B cell (primary cell): ENCODE data around the gene CTDP1. TPM values are rescaled to one million over a fixed set of nuclear protein-coding genes. Genes with fewer than 3 reads are reported as not detected.

ENCODE experiments used
- ATAC-seq: fragments of 200-7000 bp; cut with Tn5 transposase; one replicate; pipeline ENCODE4 v1.10.0; 2021; ENCODE audit warnings: low read depth, mild to moderate bottlenecking, moderate number of reproducible peaks, moderate library complexity
- CTCF ChIA-PET: fragments of 350-600 bp; sonication (Branson Sonifier 250); formaldehyde crosslinking; loops from one replicate; lab custom pipeline; 2021; ENCODE audit warnings: antibody characterized with exemption, inconsistent platforms; lab: Charles Lee
- POLR2A ChIA-PET: fragments of 350-600 bp; sonication (Branson Sonifier 250); formaldehyde crosslinking; loops from one replicate; lab custom pipeline; 2021; ENCODE audit warnings: antibody characterized with exemption; lab: Charles Lee
- DNase-seq: peaks from one replicate; pipeline ENCODE4 v3.0.0; 2013
- H2AFZ ChIP-seq: 2 replicates; pipeline ENCODE4 v1.6.1; 2012; ENCODE audit warnings: mild to moderate bottlenecking, low read depth, low read length; ENCODE audit not compliant: insufficient read depth, poor library complexity, severe bottlenecking
- H3K27ac ChIP-seq, 2 donors: 1 replicate in 1 of 2; 2 replicates in 1 of 2; pipeline ENCODE4 v1.5.1; 2012 to 2013; ENCODE audit warnings: low read length in 2 of 2, mild to moderate bottlenecking in 2 of 2, moderate library complexity in 1 of 2
- H3K27me3 ChIP-seq, 4 experiments: fragments of 200-600 bp in 1 of 4; sonication (generic) in 1 of 4; replicated peaks in 1 of 4; 1 replicate in 2 of 4; 2 replicates in 2 of 4; pipeline versions ENCODE4 v1.6.1 to v1.7.0; 2013 to 2016; ENCODE audit warnings: low read length in 3 of 4, mild to moderate bottlenecking in 2 of 4, mixed read lengths in 1 of 4, moderate library complexity in 1 of 4; ENCODE audit not compliant: insufficient read depth in 4 of 4, control insufficient read depth in 3 of 4; ENCODE audit errors: control extremely low read depth in 1 of 4
- H3K36me3 ChIP-seq, 2 experiments: replicated peaks in 1 of 2; 1 replicate in 1 of 2; 2 replicates in 1 of 2; pipeline versions ENCODE4 v1.6.1 to v1.7.1; 2013; ENCODE audit warnings: low read length in 1 of 2; ENCODE audit not compliant: insufficient read depth in 2 of 2, control insufficient read depth in 1 of 2; ENCODE audit errors: control extremely low read depth in 1 of 2, extremely low read depth in 1 of 2
- H3K4me1 ChIP-seq, 2 donors: fragments of 200-600 bp in 1 of 2; sonication (generic) in 1 of 2; 1 replicate in 1 of 2; 2 replicates in 1 of 2; pipeline versions ENCODE4 v1.5.1 to v1.6.1; 2013 to 2017; ENCODE audit warnings: low read length in 2 of 2; ENCODE audit not compliant: control insufficient read depth in 2 of 2, insufficient read depth in 2 of 2
- H3K4me2 ChIP-seq: replicated peaks from 2 replicates; pipeline ENCODE3; 2012; ENCODE audit warnings: mild to moderate bottlenecking, low read depth, low read length; ENCODE audit not compliant: poor library complexity, severe bottlenecking
- H3K4me3 ChIP-seq, 5 experiments: fragments of 200-600 bp in 1 of 5; sonication (generic) in 1 of 5; 1 replicate in 3 of 5; 2 replicates in 2 of 5; pipeline versions ENCODE4 v1.5.1 to v1.7.0; 2011 to 2016; ENCODE audit warnings: low read length in 4 of 5, mild to moderate bottlenecking in 4 of 5, low read depth in 2 of 5, control low read depth in 1 of 5, moderate library complexity in 1 of 5; ENCODE audit not compliant: insufficient read depth in 1 of 5; ENCODE audit errors: control extremely low read depth in 1 of 5, extremely low read depth in 1 of 5
- H3K79me2 ChIP-seq: fragments of 200-600 bp; sonication (generic); one replicate; pipeline ENCODE4 v1.6.0; 2016; ENCODE audit warnings: low read length; ENCODE audit not compliant: control insufficient read depth, insufficient read depth
- H3K9ac ChIP-seq: fragments of 200-600 bp; sonication (generic); 2 replicates; pipeline ENCODE4 v1.6.1; 2017; ENCODE audit warnings: mild to moderate bottlenecking, low read length, moderate library complexity
- H3K9me3 ChIP-seq, 3 donors: one replicate each; pipeline versions ENCODE4 v1.6.1 to v1.7.1; 2013; ENCODE audit warnings: low read length in 2 of 3; ENCODE audit not compliant: control insufficient read depth in 2 of 3, insufficient read depth in 1 of 3; ENCODE audit errors: control extremely low read depth in 1 of 3
- H4K20me1 ChIP-seq: 2 replicates; pipeline ENCODE4 v1.6.0; 2012; ENCODE audit warnings: mild to moderate bottlenecking, low read length; ENCODE audit not compliant: insufficient read depth, control insufficient read depth, poor library complexity, severe bottlenecking
- H3K27ac Mint-ChIP-seq: one replicate; pipeline ENCODE4 v1.8.0; 2021; ENCODE audit warnings: mixed read lengths
- H3K27me3 Mint-ChIP-seq: one replicate; pipeline ENCODE4 v1.8.0; 2021; ENCODE audit warnings: mixed read lengths
- H3K4me1 Mint-ChIP-seq: one replicate; pipeline ENCODE4 v1.8.0; 2021; ENCODE audit warnings: mixed read lengths
- H3K4me3 Mint-ChIP-seq: one replicate; pipeline ENCODE4 v1.8.0; 2021; ENCODE audit warnings: mixed read lengths
- H3K9me3 Mint-ChIP-seq: one replicate; pipeline ENCODE4 v1.8.0; 2022; ENCODE audit warnings: mixed read lengths; ENCODE audit not compliant: insufficient read depth
- CTCF ChIP-seq: fragments of 200-600 bp; IDR thresholded peaks from one replicate; pipeline ENCODE4 v1.8.0; 2022; ENCODE audit warnings: antibody characterized with exemption, mild to moderate bottlenecking
- EZH2 ChIP-seq: IDR thresholded peaks from 2 replicates; pipeline ENCODE4 v1.6.1; 2012; ENCODE audit warnings: borderline replicate concordance, low read depth, mild to moderate bottlenecking, moderate library complexity, low read length; ENCODE audit not compliant: insufficient read depth, poor library complexity, severe bottlenecking
- WGBS: methylation state at CpG from one replicate; pipeline ENCODE4 v1.1.5; 2013; ENCODE audit warnings: missing lambda C conversion rate; ENCODE audit not compliant: insufficient coverage; 5-methylcytosine and 5-hydroxymethylcytosine counted together
- intact Hi-C: fragments of 100-400 bp; cut with micrococcal nuclease; formaldehyde crosslinking; loops from one replicate; pipeline ENCODE4 v1.10.0; 2022
- polyA plus RNA-seq: library from polyadenylated mRNA; depleted of rRNA; stranded (reverse); fragments of >200 nt; gene quantifications from 2 replicates; pipeline ENCODE4 v1.2.3, GENCODE V29; 2012
- total RNA-seq, 2 donors: library from RNA; stranded (reverse); fragments of 120-200 nt in 1 of 2; gene quantifications; 1 replicate in 1 of 2; 2 replicates in 1 of 2; pipeline versions ENCODE4 v1.2.3 to v1.2.4, GENCODE V29; 2013 to 2022

The CTDP1 gene
- total and polyA plus RNA-seq, 2 donors (not counting 1 experiment from before 2014, with no cell fraction given) = 14.3 to 33.3 TPM

DNA sequence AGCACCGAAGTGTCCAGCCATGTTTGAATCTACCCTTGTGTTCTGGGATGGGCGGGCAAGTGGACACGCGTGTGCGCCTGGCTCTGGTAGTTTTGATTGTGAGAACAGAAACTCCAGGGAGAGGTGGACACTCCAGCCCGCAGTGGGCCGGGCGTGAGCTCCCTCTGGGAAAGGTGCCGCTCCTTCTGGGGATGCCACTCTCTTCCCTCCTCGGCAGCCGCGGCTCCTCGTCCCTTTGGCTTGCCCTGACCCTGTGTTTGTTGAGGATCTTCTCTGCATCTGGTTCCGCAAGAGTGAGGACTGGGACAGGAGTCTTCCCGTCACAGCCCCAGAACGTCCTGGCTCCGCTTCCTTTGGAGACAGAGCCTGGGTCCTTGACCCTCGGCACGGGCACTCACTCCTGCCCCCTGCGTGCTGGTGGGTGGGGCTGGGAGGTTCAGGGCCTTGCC, 1.3 kb downstream of the CTDP1 start:
- ATAC-seq = no peak

More for the DNA sequence above, 1.3 kb downstream of the CTDP1 start:
- Mint-ChIP-seq H3K27me3 (no peaks in the 10 kb centered on the region), H3K9me3 (no peaks in the 10 kb centered on the region), H3K4me1 (peaks cover 46% of the 10 kb centered on the region), H3K27ac (peak overlapping the region; percentile 88), H3K4me3 (peak overlapping the region; percentile 88)
- no peak for DNase-seq
- peaks cover 0 to 22% of the 10 kb centered on the region in 2 experiments for H3K36me3 ChIP-seq
- peak overlapping the region; percentile 97 for H3K4me2 ChIP-seq
- H3K27ac ChIP-seq = peak overlapping the region in 1 of 2 donors; percentile 99
- peaks cover 53% of the 10 kb centered on the region for H4K20me1 ChIP-seq
- no peaks in the 10 kb centered on the region for H3K9me3 ChIP-seq
- intact Hi-C loops = no loop called here
- TF ChIP-seq EZH2 (no peak), CTCF (no peak)
- peak overlapping the region; percentile 51 to 94 (median 89) for H3K4me3 ChIP-seq
- H3K9ac ChIP-seq = peak overlapping the region; percentile 91
- ChIA-PET CTCF (interaction anchor here (0.6 kb wide), 1 partner anchor 305 kb away, joined by 4 read pairs; no protein-coding TSS in a partner anchor), POLR2A (interaction anchor here (1.0 kb wide), 1 partner anchor 283 kb away, joined by 3 read pairs; the partner anchor contains the start of gene HSBP1L1)
- WGBS = 88% methylated on average over 19 of the region's 20 CpGs
- peaks cover 33 to 36% of the 10 kb centered on the region in 2 donors for H3K4me1 ChIP-seq
- peak overlapping the region; percentile 93 for H2AFZ ChIP-seq
- peaks cover 81% of the 10 kb centered on the region for H3K79me2 ChIP-seq
- no peaks in the 10 kb centered on the region for H3K27me3 ChIP-seq
